ENCODE results near the gene RASGRP3. TPM values are rescaled to one million over a fixed set of nuclear protein-coding genes. Genes with fewer than 3 reads are reported as not detected.

The RASGRP3 gene
- total RNA-seq, 1 donor from 2014 or later = 0.94 TPM

GRCh38 chr2:33491441-33492084 lies 15.1 kb downstream of the RASGRP3 start:
- Mint-ChIP-seq H3K36me3 (no peaks in the 10 kb centered on the region), H3K4me3 (no peak overlapping the region), H3K27me3 (peaks cover 9% of the 10 kb centered on the region), H3K4me1 (ENCODE audit: unreplicated experiment) (no peaks in the 10 kb centered on the region), H3K9me3 (no peaks in the 10 kb centered on the region), H3K27ac (no peak overlapping the region)
- no peak for TF ChIP-seq CTCF (conservative IDR thresholded peaks at IDR 0.05)
- DNase-seq (ENCODE audit: extremely low spot score, unreplicated experiment) = no peak

GRCh38 chr2:33492399-33493134 lies 16.1 kb downstream of the RASGRP3 start:
- no peak overlapping the region for H3K4me3 Mint-ChIP-seq
- peaks cover 9% of the 10 kb centered on the region for H3K27me3 Mint-ChIP-seq
- no peak overlapping the region for H3K27ac Mint-ChIP-seq
- TF ChIP-seq CTCF (conservative IDR thresholded peaks at IDR 0.05) = no peak
- H3K9me3 Mint-ChIP-seq = no peaks in the 10 kb centered on the region
- H3K4me1 Mint-ChIP-seq (ENCODE audit: unreplicated experiment) = no peaks in the 10 kb centered on the region
- no peaks in the 10 kb centered on the region for H3K36me3 Mint-ChIP-seq
- DNase-seq (ENCODE audit: extremely low spot score, unreplicated experiment) = no peak

GRCh38 chr2:33494155-33494779 lies 17.8 kb downstream of the RASGRP3 start:
- no peaks in the 10 kb centered on the region for H3K4me1 Mint-ChIP-seq (ENCODE audit: unreplicated experiment)
- no peak for DNase-seq (ENCODE audit: extremely low spot score, unreplicated experiment)

GRCh38 chr2:33494877-33495641 lies 18.6 kb downstream of the RASGRP3 start:
- Mint-ChIP-seq H3K36me3 (no peaks in the 10 kb centered on the region), H3K27me3 (peaks cover 8% of the 10 kb centered on the region), H3K4me3 (no peak overlapping the region), H3K9me3 (peaks cover 4% of the 10 kb centered on the region), H3K27ac (no peak overlapping the region), H3K4me1 (ENCODE audit: unreplicated experiment) (peaks cover 1% of the 10 kb centered on the region)
- no peak for DNase-seq (ENCODE audit: extremely low spot score, unreplicated experiment)
- no peak for TF ChIP-seq CTCF (conservative IDR thresholded peaks at IDR 0.05)

More at GRCh38 chr2:33494155-33494779, 17.8 kb downstream of the RASGRP3 start:
- no peak for TF ChIP-seq CTCF (conservative IDR thresholded peaks at IDR 0.05)
- Mint-ChIP-seq H3K27me3 (peaks cover 9% of the 10 kb centered on the region), H3K36me3 (no peaks in the 10 kb centered on the region), H3K27ac (no peak overlapping the region), H3K9me3 (no peaks in the 10 kb centered on the region), H3K4me3 (no peak overlapping the region)

- Mint-ChIP-seq H3K27ac (no peak overlapping the region), H3K4me1 (ENCODE audit: unreplicated experiment) (peaks cover 4% of the 10 kb centered on the region), H3K27me3 (peaks cover 10% of the 10 kb centered on the region), H3K9me3 (peaks cover 6% of the 10 kb centered on the region), H3K36me3 (no peaks in the 10 kb centered on the region), H3K4me3 (no peak overlapping the region)
- no peak for TF ChIP-seq CTCF (conservative IDR thresholded peaks at IDR 0.05)
- DNase-seq (ENCODE audit: extremely low spot score, unreplicated experiment) = no peak
These were observed 19.2 kb downstream of the RASGRP3 start for GRCh38 chr2:33495683-33496082.
